SH-SY5Y (cell line): ENCODE measurements around the gene CPNE5.

ENCODE experiments used
- GATA2 ChIP-seq: IDR thresholded peaks from 2 replicates; pipeline ENCODE4 v1.6.1; 2011; ENCODE audit warnings: mild to moderate bottlenecking, low read depth, low read length
- GATA3 ChIP-seq: IDR thresholded peaks from 2 replicates; pipeline ENCODE4 v1.6.1; 2011; ENCODE audit warnings: low read depth, mild to moderate bottlenecking, low read length, moderate library complexity

- TF ChIP-seq GATA2 (no peak), GATA3 (no peak)
Measured at GRCh38 chr6:36715469-36715868, 123.8 kb downstream of the CPNE5 start.
